ENCODE data around the gene VAMP2. TPM values are rescaled to one million over a fixed set of nuclear protein-coding genes. Genes with fewer than 3 reads are reported as not detected.
A peak's percentile ranks its signal among the peaks of the same experiment; 100 is the strongest.

VAMP2 gene
- 44.7 and 46.3 TPM in 2 replicates for total RNA-seq (ENCODE audit: low replicate concordance)
- long read RNA-seq, partial matches to known transcripts = 0 of 1 reads
- long read RNA-seq, other reads (novel, unspliced or antisense) = 1 of 1 reads

DNA sequence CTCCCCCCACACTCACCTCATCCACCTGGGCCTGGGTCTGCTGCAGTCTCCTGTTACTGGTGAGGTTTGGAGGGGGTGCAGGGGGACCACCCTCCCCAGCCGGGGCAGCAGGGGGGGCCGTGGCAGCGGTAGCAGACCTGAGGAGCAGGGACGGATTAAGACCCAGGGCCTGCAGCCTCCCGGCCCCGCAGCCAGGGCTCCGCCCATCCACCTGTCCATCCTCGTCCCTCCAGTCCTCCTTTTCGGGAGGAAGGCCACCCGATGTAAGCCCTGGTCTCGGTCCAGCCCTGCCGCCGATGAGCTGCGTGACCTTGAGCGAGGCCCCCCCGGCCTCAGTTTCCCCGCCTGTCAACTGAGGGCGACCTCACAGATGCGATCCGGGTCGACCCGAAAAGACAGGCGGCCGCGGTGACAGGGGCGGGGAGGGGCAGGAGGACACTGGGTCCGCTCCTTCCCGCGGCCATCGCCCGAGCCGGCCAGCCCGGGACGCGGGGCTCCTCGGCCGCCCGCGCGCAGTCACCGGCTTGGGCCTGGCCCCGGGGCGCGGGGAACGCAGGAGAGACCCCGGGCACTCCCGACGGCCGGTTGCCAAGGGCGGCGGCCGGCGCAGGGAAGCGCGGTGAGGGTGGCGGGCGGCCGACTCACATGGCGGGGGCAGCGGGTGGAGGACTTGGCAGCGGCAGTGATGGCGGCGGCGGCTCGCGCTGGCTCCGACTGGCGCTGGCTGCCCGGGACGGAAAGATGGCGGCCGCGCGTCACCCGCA is at the start of gene VAMP2:
Gene VAMP2, minus strand, starts transcription at position 716 of the 764 bp plus-strand sequence. Its CDS starts 69 bp downstream, at position 647.
- Mint-ChIP-seq H3K36me3 (peaks cover 6% of the 10 kb centered on the region), H3K4me1 (ENCODE audit: unreplicated experiment) (peaks cover 20% of the 10 kb centered on the region), H3K27ac (peak within 1 kb of the TSS; percentile 92), H3K4me3 (peak within 1 kb of the TSS; percentile 92), H3K9me3 (no peaks in the 10 kb centered on the region), H3K27me3 (no peaks in the 10 kb centered on the region)
- TF ChIP-seq, protein P1, sequence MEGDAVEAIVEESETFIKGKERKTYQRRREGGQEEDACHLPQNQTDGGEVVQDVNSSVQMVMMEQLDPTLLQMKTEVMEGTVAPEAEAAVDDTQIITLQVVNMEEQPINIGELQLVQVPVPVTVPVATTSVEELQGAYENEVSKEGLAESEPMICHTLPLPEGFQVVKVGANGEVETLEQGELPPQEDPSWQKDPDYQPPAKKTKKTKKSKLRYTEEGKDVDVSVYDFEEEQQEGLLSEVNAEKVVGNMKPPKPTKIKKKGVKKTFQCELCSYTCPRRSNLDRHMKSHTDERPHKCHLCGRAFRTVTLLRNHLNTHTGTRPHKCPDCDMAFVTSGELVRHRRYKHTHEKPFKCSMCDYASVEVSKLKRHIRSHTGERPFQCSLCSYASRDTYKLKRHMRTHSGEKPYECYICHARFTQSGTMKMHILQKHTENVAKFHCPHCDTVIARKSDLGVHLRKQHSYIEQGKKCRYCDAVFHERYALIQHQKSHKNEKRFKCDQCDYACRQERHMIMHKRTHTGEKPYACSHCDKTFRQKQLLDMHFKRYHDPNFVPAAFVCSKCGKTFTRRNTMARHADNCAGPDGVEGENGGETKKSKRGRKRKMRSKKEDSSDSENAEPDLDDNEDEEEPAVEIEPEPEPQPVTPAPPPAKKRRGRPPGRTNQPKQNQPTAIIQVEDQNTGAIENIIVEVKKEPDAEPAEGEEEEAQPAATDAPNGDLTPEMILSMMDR (conservative IDR thresholded peaks at IDR 0.05) = peak; percentile 31
- DNase-seq (ENCODE audit: extremely low spot score, unreplicated experiment) = peak; percentile 89

DNA sequence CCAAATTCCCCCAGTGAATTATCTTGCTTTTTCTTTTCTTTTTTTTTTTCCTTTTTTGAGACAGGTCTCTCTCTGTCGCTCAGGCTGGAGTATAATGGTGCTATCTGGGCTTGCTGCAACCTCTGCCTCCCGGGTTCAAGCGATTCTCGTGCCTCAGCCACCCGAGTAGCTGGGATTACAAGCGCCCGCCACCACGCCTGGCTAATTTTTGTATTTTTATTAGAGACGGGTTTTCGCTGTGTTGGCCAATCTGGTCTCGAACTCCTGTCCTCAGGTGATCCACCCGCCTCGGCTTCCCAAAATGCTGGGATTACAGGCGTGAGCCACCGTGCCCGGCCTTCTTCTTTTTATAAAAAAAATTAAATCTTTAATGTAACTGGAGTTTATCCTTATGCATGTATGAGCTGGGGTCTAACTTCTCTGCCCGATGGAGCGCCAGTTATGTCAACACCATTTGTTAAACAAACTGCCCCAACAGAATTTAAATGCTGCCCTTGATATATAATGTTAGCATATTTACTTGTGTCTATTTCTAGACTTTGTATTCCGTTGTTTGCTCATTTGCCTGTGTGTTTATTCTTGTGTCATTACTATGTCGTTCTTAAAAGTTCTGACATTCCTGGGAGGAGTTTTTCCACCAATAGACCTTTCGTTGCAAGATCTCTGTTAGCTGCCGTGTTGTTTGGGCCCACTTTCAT is 48.2 kb upstream of the VAMP2 start:
- peak overlapping the region; percentile 94 for H3K27ac Mint-ChIP-seq
- peak overlapping the region; percentile 99 for H3K4me3 Mint-ChIP-seq
- TF ChIP-seq, protein P1 (conservative IDR thresholded peaks at IDR 0.05) = no peak
- DNase-seq (ENCODE audit: extremely low spot score, unreplicated experiment) = no peak
- peaks cover 9% of the 10 kb centered on the region for H3K4me1 Mint-ChIP-seq (ENCODE audit: unreplicated experiment)
- peaks cover 3% of the 10 kb centered on the region for H3K27me3 Mint-ChIP-seq
- no peaks in the 10 kb centered on the region for H3K9me3 Mint-ChIP-seq
- peaks cover 7% of the 10 kb centered on the region for H3K36me3 Mint-ChIP-seq

- TF ChIP-seq, protein P1 (conservative IDR thresholded peaks at IDR 0.05) = no peak
- no peaks in the 10 kb centered on the region for H3K9me3 Mint-ChIP-seq
- H3K27ac Mint-ChIP-seq = peak within 1 kb of the TSS; percentile 94
- peak within 1 kb of the TSS; percentile 99 for H3K4me3 Mint-ChIP-seq
- DNase-seq (ENCODE audit: extremely low spot score, unreplicated experiment) = peak; percentile 94
- peaks cover 3% of the 10 kb centered on the region for H3K27me3 Mint-ChIP-seq
- peaks cover 9% of the 10 kb centered on the region for H3K4me1 Mint-ChIP-seq (ENCODE audit: unreplicated experiment)
- H3K36me3 Mint-ChIP-seq = peaks cover 7% of the 10 kb centered on the region
These were observed 47.4 kb upstream of the VAMP2 start, which contains the start of gene AURKB for GRCh38 chr17:8209907-8210760. AURKB (minus strand) TSS chr17:8210575; CDS start chr17:8210224, 351 bp downstream.

GRCh38 chr17:8206536-8206935 is 43.8 kb upstream of the VAMP2 start:
- Mint-ChIP-seq H3K4me1 (ENCODE audit: unreplicated experiment) (peaks cover 9% of the 10 kb centered on the region), H3K9me3 (no peaks in the 10 kb centered on the region), H3K27me3 (no peaks in the 10 kb centered on the region), H3K36me3 (peaks cover 15% of the 10 kb centered on the region), H3K27ac (no peak overlapping the region), H3K4me3 (peak overlapping the region; percentile 15)
- no peak for DNase-seq (ENCODE audit: extremely low spot score, unreplicated experiment)
- TF ChIP-seq, protein P1 (conservative IDR thresholded peaks at IDR 0.05) = no peak
